H1 (cell line): Measurements from ENCODE around the gene SV2A.

Source experiments
- BCL11A ChIP-seq, 2 experiments: IDR thresholded peaks; one replicate each; pipeline ENCODE4 v1.6.1; 2011; ENCODE audit warnings: low read depth in 2 of 2, low read length in 2 of 2, mild to moderate bottlenecking in 2 of 2
- CEBPB ChIP-seq: IDR thresholded peaks from 2 replicates; pipeline ENCODE4 v1.6.1; 2012; ENCODE audit warnings: low read depth, low read length
- CREB1 ChIP-seq: IDR thresholded peaks from 2 replicates; pipeline ENCODE4 v1.6.1; 2012; ENCODE audit warnings: inconsistent platforms
- EP300 ChIP-seq, 2 experiments: IDR thresholded peaks; 1 replicate in 1 of 2; 2 replicates in 1 of 2; pipeline ENCODE4 v1.6.1; 2011 to 2012; ENCODE audit warnings: low read depth in 2 of 2, low read length in 2 of 2, mild to moderate bottlenecking in 2 of 2, borderline replicate concordance in 1 of 2, inconsistent platforms in 1 of 2, moderate library complexity in 1 of 2
- EZH2 ChIP-seq: fragments of 200-600 bp; sonication (generic); IDR thresholded peaks from 2 replicates; pipeline ENCODE4 v1.7.1; 2012; ENCODE audit warnings: low read depth, mild to moderate bottlenecking, moderate library complexity, low read length, inconsistent platforms; ENCODE audit not compliant: severe bottlenecking
- POLR2A ChIP-seq, 2 experiments: IDR thresholded peaks; 1 replicate in 1 of 2; 2 replicates in 1 of 2; pipeline ENCODE4 v1.6.1; 2011; ENCODE audit warnings: low read depth in 2 of 2, low read length in 2 of 2, mild to moderate bottlenecking in 2 of 2; ENCODE audit errors: control extremely low read depth in 1 of 2
- POLR2AphosphoS5 ChIP-seq: IDR thresholded peaks from 2 replicates; pipeline ENCODE4 v1.6.1; 2011; ENCODE audit warnings: low read depth, low read length
- RAD21 ChIP-seq, 2 experiments: IDR thresholded peaks in 1 of 2; conservative IDR thresholded peaks in 1 of 2; 2 replicates each; pipeline ENCODE4 v1.6.1; 2011; ENCODE audit warnings: low read depth in 2 of 2, low read length in 2 of 2, improper control_type of control experiment in 1 of 2, inconsistent platforms in 1 of 2, mild to moderate bottlenecking in 1 of 2, moderate library complexity in 1 of 2
- SIN3A ChIP-seq, 2 experiments: IDR thresholded peaks in 1 of 2; conservative IDR thresholded peaks in 1 of 2; 2 replicates each; pipeline ENCODE4 v1.6.1; 2011 to 2012; ENCODE audit warnings: low read length in 2 of 2, improper control_type of control experiment in 1 of 2, low read depth in 1 of 2, mild to moderate bottlenecking in 1 of 2
- SIX5 ChIP-seq: IDR thresholded peaks from 2 replicates; pipeline ENCODE4 v1.6.1; 2011; ENCODE audit warnings: mild to moderate bottlenecking, low read depth, low read length
- SRF ChIP-seq: IDR thresholded peaks from 2 replicates; pipeline ENCODE4 v1.6.1; 2011; ENCODE audit warnings: mild to moderate bottlenecking, low read depth, low read length, moderate library complexity
- TF ChIP-seq, protein P1 (sequence below), 3 experiments: IDR thresholded peaks; 1 replicate in 2 of 3; 2 replicates in 1 of 3; pipeline versions ENCODE4 v1.5.1 to v1.6.1; 2011; ENCODE audit warnings: low read length in 3 of 3, mild to moderate bottlenecking in 3 of 3, inconsistent platforms in 2 of 3, low read depth in 1 of 3, moderate library complexity in 1 of 3; ENCODE audit not compliant: insufficient read depth in 1 of 3; ENCODE audit errors: control extremely low read depth in 1 of 3
- TF ChIP-seq, protein P2 (sequence below): IDR thresholded peaks from 2 replicates; pipeline ENCODE4 v1.6.1; 2011; ENCODE audit warnings: low read depth, mild to moderate bottlenecking, low read length; ENCODE audit not compliant: insufficient read depth
- TF ChIP-seq, protein P3 (sequence below): IDR thresholded peaks from 2 replicates; pipeline ENCODE4 v1.6.1; 2012; ENCODE audit warnings: inconsistent platforms

DNA sequence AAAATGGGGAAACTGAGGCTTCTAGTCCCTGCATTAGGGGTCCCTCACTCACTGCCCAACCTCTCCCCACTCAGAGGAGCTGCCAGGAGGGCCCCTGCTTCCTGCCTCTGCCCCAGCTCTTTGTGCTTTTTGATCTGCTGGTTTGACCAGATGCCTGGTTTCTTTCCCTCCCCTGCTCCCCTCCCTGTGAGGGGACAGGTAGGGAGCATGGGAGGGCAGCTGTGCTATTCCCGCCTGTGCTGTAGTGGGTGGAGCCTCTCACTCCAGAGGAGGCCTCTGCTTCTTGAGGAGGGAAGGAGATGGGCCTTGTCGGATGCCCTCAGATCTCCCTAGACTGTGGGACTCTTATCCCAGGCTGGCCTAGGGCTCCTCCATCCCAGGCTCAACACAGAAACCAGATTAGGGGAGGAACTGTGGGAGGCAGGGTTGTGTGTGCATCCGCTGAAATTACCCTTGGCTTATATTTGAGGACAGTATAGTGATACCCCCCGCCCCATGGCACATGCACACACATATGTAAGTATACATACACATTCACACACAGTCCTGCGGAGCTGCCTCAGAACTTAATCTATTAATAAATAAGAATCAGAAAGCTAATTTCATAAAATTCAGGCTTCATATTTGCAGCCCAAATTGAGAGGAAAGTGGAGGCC is 13.7 kb downstream of the SV2A start:
- TF ChIP-seq, protein P1, sequence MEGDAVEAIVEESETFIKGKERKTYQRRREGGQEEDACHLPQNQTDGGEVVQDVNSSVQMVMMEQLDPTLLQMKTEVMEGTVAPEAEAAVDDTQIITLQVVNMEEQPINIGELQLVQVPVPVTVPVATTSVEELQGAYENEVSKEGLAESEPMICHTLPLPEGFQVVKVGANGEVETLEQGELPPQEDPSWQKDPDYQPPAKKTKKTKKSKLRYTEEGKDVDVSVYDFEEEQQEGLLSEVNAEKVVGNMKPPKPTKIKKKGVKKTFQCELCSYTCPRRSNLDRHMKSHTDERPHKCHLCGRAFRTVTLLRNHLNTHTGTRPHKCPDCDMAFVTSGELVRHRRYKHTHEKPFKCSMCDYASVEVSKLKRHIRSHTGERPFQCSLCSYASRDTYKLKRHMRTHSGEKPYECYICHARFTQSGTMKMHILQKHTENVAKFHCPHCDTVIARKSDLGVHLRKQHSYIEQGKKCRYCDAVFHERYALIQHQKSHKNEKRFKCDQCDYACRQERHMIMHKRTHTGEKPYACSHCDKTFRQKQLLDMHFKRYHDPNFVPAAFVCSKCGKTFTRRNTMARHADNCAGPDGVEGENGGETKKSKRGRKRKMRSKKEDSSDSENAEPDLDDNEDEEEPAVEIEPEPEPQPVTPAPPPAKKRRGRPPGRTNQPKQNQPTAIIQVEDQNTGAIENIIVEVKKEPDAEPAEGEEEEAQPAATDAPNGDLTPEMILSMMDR (IDR thresholded peaks at IDR 0.05; ENCODE audit: control extremely low read depth in 1 of 3, insufficient read depth in 1 of 3, low read depth in 1 of 3, low read length in 3 of 3), result no peak
- TF ChIP-seq EZH2 (no peak), SIN3A (conservative IDR thresholded peaks at IDR 0.05 in 1 of 2, IDR thresholded peaks at IDR 0.05 in 1 of 2; ENCODE audit: low read depth in 1 of 2, low read length in 2 of 2) (no peak), EP300 (IDR thresholded peaks at IDR 0.05; ENCODE audit: borderline replicate concordance in 1 of 2, low read depth in 2 of 2, low read length in 2 of 2) (no peak), CREB1 (no peak), SRF (no peak), BCL11A (IDR thresholded peaks at IDR 0.05; ENCODE audit: low read depth in 2 of 2, low read length in 2 of 2) (no peak), CEBPB (no peak), RAD21 (IDR thresholded peaks at IDR 0.05 in 1 of 2, conservative IDR thresholded peaks at IDR 0.05 in 1 of 2; ENCODE audit: low read depth in 2 of 2, low read length in 2 of 2) (no peak), POLR2AphosphoS5 (no peak), SIX5 (no peak), POLR2A (IDR thresholded peaks at IDR 0.05; ENCODE audit: control extremely low read depth in 1 of 2, low read depth in 2 of 2, low read length in 2 of 2) (0 out of 3 replicates have a peak, but pooled peaks of 1 of the 2 experiments have one; percentile 22)
- TF ChIP-seq, protein P2, sequence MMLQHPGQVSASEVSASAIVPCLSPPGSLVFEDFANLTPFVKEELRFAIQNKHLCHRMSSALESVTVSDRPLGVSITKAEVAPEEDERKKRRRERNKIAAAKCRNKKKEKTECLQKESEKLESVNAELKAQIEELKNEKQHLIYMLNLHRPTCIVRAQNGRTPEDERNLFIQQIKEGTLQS, result no peak
- TF ChIP-seq, protein P3, sequence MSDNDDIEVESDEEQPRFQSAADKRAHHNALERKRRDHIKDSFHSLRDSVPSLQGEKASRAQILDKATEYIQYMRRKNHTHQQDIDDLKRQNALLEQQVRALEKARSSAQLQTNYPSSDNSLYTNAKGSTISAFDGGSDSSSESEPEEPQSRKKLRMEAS, result no peak
